GM21528 (cell line): ENCODE results near the gene RERE.
"Not testable (repeated sequence)": the region's sequence is repeated elsewhere in the genome, so short reads cannot be mapped to it uniquely, and the experiment has no call there.

ENCODE experiments used
- ATAC-seq: cut with Tn5 transposase; IDR thresholded peaks from one replicate; pipeline ENCODE4 v1.9.1; 2021; ENCODE audit warnings: mild to moderate bottlenecking, moderate library complexity; ENCODE audit not compliant: unreplicated experiment, low FRiP score

The RERE gene

DNA sequence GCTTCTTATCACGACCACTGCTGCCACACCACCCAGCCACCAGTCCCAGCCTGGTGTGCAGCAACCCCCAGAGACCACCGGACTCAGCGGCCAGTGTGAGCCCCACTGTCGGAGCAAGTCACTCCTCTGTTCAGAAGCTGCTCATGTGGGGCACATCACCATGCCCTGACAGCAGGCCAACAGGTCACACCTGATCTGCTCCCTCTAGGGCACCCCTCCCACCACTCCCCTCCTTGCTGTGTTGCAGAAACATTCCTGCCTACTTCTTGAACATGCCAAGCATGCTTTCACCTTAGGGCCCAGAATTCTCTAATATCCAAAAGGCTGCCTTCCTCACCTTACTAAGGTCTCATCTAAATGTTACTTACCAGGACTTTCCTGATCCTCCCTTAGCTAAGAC, 353.1 kb downstream of the RERE start:
- no peak for ATAC-seq

DNA sequence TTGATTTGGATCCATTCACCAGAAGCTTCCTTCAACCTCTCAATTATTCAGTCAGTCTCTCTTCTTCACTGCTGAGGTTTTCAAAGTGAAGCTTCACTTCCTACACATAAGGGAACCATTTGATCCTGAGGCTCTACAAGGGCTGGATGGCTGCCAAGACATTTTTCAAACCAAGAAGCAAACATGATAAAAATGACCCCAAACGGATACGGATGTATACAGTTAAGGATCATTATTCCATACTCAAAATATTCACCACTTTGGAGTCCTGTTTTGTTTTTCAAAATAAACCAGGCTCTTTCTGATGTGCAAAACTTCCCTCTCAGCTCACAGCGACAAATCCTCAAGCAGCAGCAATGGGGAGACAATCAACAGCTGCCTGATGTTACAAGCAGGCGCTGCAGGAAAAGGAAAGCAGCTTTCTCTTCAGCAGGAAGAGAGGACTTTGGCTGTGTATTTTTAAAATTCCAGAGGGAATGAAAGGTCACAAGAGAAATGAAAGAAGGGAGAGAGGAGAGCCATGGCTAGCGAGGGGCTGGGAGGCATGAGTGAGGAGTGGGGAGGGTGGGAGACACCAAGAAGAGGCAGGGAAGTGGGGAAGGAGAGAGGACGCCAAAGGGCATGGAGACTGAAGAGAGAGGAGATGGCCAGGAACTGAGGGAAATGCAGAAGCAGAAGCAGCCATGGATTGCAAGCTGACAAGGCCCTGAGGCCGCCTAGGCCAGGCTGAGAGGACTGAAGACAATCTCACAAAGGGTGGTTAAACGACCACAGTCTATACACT, 354.1 kb downstream of the RERE start:
- ATAC-seq: no peak

DNA sequence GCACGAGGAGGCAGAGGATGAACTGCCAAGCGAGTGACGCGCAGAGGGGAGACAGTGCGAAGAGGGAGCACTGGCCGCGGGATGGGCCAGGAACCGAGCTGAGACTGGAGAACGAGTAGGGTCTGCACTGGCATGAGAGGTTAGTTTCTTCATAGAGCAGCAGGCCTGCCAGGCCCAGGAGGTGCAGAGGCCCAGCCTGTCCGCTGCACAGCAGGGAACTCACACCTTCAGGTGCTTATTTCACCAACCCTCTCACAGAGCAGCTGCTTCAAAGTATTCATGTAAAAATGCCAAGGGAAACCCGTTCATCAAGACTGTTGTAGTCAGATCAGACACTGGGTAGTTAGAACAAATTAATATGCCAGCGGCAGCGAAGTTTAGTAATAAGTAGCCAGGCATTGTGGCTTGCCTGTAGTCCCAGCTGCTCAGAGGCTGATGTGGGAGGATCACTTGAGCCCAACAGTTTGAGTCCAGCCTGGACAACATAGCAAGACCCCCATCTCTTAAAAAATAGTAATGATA, 355.0 kb downstream of the RERE start:
- no peak for ATAC-seq

DNA sequence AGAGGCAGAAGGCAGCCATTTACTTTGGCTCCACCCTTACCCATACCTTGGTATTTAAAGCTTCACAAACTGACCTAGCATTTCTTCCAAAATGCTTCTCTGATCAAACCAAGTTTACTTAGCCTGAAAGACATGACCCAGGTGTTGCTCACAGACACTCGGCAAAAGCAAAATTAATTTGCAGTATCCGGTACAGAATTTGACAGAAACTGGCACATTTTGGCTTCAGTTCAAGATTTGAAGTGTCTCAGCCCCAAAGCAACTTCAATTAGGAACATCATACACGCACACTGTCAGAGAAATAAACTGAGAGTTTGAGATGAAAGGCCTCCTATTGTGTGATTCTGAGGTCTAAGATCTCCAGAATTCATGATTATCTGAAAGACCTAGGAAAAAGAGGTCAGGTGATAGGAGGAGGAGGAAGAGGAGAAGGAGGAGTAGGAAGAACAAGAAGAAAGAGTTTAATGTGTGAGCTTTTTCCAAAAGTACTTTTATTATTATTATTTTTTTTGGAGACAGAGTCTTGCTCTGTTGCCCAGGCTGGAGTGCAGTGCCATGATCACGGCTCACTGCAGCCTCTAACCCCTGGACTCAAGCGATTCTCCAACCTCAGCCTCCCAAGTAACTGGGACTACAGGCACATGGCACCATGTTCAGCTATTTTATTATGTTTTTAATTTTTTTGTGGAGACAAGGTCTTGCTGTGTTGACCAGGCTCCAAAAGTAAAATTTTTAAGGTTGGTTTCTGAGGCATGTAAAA, 355.9 kb downstream of the RERE start:
- no peak for ATAC-seq

DNA sequence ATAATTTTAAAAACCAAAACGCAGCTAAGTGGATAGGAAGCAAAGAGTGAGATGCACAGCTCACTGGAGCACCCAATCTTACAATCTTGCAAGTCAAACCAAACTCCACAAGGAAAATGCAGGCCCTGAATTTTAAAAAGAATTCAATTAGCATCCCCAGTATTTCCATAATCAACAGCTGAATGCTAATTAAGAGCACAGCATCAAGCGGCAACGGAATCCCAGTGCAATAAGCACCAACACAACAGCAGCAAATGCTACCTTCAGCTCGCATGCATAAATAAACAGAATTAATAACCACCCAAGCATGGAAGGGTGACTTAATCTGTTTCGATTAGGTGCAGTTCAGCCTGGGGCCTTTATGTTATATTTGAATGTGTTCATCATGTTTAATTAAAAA, 356.7 kb downstream of the RERE start:
- ATAC-seq: no peak

DNA sequence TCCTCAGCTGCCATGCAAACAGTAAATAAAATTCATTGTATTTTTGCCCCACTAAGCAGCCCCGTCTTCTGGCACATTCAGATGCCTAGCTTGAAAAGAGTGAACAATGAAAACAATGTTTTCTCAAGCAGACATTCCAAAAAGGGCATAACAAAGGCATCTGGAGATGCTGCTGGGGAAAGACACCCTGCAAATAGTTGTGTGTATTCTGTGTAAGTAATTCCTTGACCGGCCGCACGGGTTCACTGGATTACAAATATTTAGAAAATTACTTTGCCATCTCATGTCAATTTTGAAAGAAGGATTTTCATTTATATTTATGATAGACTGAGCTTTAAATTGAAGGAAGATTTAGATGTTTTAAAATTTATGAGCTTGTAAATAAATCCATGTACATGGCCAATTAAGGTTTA, 357.3 kb downstream of the RERE start:
- ATAC-seq: no peak

DNA sequence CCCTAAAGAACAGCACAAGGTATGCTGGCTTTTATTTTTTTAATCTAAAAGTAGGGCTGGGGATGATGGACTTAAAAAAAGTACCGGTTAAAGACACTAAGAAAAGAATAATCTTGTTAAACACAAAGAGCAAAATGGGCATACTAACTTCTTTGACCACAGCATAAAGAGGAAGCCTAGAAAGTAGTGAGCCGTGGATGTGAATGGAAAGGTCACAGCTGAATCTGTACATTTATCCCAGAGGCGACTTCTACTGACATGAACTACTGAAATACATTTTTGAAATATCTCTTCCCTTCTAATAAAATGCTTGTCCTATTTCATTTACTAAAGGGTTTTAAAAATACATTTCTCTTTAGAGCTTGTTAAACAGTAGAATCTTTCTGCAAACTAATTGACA, 358.8 kb downstream of the RERE start:
- no peak for ATAC-seq

DNA sequence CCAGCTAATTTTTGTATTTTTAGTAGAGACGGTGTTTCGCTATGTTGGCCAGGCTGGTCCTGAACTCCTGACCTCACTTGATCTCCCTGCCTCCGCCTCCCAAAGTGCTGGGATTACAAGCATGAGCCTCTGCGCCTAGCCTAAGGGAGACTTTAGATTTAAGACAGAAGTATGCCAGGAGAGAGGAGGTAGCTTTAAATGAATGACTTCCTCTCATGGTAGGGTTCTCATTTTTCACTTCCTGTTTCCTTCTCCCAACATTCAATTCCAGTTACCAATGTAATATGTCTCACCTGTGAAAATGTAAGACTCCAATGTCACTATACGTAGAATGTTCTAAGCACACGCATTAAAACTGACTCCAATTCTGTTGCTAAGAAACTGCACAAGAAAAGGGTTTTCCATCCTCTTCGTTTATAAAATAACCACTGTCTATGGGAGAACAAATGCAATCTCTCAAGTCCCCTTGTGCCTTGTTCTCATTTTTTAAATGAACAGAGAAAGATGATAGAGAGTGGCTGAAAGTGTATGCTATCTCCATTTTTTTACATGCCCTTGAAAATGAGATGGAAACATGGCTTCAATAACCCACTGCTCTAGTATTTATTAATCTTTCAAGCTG, 359.6 kb downstream of the RERE start:
- no peak for ATAC-seq

DNA sequence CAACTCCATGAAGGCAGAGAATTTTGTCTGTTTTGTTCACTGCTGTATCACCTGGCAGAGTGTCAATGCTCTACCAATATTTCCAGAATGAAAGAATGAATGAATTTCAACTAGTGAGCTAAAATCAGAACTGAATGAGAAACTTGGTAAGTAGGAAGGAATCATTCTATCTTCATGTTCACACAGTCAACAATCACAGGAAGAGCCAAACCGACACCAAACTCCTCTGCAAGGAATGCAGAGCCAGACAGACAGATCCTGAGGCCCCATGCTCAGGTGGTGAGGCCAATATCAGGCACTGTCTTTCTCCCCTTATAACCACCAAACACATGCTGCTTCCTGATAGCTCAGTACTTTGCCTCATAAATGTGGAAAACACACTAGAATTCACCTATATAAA, 360.4 kb downstream of the RERE start:
- ATAC-seq: no peak

DNA sequence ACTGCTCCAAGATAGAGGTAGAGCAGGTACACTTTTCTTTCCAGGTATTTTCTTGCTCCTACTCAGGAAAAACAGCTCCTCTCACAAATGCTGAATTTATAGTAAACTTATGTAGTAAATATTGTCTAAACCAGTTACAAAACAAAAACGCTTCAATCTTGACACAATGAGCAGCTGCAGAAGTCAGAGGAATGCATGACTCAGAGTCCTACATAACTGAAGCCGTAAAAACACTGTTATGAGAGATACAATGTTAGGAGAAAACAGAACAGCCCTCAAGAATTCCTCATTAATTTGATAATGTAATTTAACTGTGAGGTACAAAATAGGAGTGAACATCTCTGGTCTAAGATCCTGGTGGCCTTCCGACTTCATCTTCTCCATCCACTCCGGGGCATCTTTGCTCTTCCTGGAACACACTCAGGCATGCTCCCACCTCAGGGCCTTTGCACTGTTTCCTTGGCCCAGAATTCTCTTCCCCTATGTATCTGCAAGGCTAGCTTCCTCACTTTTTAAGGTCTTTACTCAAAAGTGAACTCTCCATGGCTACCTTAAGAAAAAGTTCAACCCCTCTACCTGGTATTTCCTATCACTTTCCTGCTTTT, 361.0 kb downstream of the RERE start:
- no peak for ATAC-seq

DNA sequence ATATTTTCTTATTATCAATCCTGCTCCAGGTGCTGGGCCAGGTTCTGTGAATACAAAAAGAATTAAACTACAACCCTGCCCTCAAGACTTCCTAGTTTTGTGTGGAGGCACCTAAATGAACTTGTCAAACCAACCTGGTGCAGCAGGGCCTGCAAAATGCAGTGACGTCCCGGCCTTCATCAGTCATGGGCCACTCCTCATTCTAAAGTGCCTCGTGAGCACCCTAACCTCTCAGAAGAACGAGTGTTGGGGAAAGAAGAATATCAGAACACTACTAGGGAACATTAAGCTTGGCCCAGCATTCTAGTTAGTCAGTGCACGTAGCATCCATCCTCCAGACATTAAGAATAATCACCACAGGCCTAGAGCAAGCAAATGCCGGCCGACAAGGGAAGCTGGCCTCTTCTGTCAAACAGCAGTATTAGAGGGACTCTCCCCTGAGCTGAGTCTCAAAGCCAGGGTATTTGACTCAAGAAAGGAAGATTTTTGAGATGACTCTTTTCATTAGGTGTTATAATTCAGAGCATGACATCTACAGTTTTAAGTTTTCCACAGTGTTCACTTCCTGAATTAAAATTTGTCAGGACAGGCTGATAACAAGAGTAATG, 361.6 kb downstream of the RERE start:
- no peak for ATAC-seq

DNA sequence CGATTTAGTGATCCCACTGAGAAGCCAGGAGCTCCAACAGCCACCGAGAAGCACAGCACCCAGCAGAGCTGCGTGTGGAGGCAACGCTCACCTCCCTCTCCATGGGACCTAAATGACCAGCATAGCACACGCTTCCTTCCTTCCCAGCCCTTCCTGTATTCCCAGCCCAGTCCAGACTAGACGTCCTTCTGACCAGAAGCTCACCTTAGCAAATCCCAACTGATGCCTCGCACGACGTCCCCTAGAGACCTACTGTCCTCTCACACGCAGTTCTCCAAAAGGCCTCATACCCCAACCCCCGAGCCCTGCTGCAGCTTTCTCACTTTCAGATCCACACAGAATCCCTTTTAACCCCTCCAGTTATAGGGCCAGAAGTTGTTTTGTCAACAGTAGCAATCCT, 367.1 kb downstream of the RERE start:
- ATAC-seq: no peak

DNA sequence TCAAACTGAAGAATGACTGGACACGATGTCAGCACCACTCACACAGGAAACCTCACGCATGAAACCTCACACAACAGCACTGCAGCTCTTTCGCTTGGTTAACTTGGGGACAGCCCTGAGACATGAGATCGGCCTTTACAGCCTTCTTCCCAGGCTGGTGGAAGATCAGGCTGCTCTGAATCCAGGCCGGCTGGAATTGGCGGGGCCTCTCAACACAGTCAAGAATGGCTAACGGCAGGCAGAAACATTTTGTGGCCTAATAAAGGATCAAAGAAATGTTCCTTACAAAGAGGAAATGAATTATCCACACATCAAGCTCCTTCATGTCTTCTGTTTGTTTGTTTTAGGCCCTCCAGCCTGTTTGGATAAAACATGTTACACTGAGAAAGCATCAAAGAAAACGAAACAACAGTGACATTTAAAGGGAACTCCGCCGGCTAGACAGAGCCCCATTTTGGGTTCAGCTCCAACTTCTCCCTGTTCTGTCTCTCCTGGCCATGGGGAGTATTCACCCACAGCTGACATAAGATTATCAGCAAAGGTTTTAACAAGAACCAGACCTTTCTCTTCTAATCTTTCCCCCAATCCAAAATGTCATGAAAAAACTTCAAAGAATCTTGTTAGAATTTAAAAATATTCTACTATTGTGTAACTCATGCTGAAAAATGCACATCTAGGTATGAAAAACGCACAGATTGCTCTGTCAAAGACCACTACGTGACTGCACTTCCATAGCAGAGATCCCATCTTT, 368.4 kb downstream of the RERE start:
- ATAC-seq: no peak

DNA sequence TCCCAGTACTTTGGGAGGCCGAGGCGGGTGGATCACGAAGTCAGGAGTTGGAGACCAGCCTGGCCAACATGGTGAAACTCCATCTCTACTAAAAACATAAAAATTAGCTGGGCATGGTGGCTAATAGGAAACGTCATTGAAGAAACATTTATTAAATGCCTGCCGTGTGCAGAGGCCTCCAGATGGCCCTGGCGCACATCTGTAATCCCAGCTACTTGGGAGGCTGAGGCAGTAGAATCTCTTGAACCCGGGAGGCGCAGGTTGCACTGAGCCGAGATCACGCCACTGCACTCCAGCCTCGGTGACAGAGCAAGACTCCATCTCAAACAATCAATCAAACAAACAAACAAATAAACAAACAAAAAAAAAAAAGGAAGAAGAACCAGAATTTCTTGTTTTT, 368.9 kb downstream of the RERE start:
- ATAC-seq: not testable (repeated sequence)

DNA sequence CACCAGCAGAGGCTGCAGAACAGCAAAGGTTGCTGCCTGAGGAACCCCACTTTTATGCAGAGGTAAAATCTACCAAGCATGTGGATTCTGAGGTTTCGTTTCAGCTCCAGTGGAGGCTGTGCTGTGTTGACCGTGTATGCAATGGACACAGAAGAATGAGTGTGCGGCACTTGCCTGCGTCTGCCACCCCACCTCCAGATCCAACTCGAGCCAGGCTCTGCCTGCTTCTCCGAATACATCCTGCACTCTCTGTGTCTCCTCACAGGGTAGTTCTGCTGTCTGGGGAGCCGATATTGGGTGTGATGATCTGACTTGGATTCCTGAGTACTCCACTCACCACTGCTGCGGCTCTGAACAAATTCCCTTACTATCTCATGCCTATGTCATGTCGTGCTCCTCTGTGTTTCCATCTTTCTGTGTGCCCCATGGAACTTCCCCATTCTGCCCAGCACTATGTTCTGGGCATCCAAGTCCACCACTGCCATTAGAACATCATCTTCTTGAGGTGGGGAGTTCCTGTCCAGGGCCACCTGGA, 369.8 kb downstream of the RERE start:
- ATAC-seq: no peak

DNA sequence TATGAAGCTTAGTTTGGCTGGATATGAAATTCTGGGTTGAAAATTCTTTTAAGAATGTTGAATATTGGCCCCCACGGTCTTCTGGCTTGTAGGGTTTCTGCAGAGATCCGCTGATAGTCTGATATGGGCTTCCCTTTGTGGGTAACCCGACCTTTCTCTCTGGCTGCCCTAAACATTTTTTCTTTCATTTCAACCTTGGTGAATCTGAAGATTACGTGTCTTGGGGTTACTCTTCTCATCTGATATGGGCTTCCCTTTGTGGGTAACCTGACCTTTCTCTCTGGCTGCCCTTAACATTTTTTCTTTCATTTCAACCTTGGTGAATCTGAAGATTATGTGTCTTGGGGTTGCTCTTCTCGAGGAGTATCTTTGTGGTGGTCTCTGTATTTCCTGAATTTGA, 371.3 kb downstream of the RERE start:
- not testable (repeated sequence) for ATAC-seq

DNA sequence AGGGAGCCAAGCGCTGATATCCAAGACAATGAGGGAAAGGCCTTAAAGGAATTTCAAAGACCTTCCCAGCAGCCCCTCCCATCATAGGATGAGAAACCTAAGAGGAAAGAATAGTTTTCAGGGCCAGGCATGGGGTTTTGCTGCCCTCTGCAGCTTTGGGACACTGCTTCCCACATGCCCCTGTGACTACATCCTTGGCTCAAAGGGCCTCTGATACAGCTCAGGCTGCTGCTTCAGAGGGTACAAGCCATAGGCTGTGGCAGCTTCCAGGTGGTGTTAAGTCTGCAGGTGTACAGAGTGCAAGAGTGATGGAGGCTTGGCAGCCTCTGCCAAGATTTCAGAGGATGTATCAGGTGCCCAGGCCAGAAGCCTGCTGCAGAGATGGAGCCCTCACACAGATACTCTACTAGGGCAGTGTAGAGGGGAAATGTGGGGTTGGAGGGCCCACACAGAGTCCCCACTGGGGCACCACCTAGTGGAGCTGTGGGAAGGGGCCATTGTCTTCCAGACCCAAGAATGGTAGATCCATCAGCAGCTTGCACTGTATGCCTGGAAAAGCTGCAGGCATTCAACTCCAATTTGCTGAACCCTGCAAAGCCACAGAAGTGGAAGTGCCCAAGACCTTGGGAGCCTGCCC, 373.8 kb downstream of the RERE start:
- ATAC-seq: no peak

DNA sequence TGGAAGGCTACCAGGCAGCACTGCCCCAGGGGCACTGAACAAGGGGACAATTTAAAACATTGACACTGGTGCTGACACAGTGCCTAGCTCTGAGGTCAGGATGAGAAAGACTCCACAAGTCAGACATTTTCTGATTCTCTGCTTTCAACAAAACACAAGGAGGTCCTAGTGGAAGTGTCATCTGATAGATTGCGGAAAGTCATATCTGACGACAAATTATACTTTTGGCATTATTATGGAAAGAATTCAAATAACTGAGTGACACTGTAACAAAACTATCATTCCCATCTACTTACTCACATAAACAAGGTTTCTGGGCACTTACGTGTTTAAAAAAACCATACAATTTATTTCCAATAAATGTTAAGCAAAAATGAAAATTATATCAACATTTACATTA, 376.0 kb downstream of the RERE start:
- ATAC-seq: no peak

DNA sequence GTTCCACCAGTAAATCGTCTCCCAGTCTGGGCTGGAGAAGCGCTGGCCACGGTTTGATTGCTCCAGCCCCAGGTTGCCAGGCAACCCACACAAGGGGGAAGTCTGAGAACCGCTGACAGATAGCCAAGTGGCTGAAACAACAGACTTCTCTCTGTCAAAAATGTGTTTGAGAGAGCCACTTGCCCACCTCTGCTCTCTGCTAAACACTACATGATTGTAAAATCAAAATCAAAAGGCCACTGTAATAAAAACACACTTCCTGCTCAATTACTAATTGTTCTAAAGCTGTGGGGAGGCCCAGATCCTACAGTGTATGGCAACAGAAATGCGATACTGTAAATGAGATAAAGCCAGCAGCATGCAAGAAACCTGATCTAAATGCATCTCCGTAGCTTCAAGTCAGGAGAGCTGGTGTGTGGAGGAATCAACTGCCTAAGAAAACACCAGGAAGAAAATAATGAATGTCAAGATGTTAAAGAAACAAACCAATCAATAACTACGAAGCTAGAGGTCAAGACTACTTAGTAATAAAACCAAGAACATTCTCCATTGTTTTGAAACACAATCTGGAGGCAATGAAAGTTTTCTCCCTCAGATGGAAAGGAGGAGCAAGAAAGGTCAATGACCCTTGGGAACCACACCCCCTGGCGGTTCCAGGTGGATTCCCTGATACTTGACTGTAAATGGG, 378.3 kb downstream of the RERE start:
- ATAC-seq: no peak
